ENCODE data around the gene CDHR1.

- no peak for TF ChIP-seq CTCF (IDR thresholded peaks at IDR 0.05 in 8 of 11, conservative IDR thresholded peaks at IDR 0.05 in 3 of 11)
- TF ChIP-seq POLR2AphosphoS5 (IDR thresholded peaks at IDR 0.05), result no peak
- TF ChIP-seq POLR2A (IDR thresholded peaks at IDR 0.05), result no peak
Measured at GRCh38 chr10:84204610-84205009, 10.3 kb downstream of the CDHR1 start.

All from spleen (tissue), 7 donors.